Sigmoid colon (tissue), 4 donors: ENCODE results near the gene ANKS1A.

Source experiments
- EP300 ChIP-seq, 4 donors: sonication (generic); formaldehyde crosslinking; IDR thresholded peaks; one replicate each; pipeline ENCODE4 v1.6.1; 2017; ENCODE audit warnings: antibody characterized with exemption in 4 of 4
- POLR2A ChIP-seq, 2 donors: fragments of 450-650 bp; IDR thresholded peaks; one replicate each; pipeline ENCODE4 v1.6.1; 2016; ENCODE audit warnings: antibody characterized with exemption in 2 of 2, mild to moderate bottlenecking in 2 of 2, moderate library complexity in 2 of 2
- POLR2AphosphoS5 ChIP-seq, 4 donors: sonication (generic); formaldehyde crosslinking; IDR thresholded peaks; one replicate each; pipeline ENCODE4 v1.6.1; 2017; ENCODE audit warnings: antibody characterized with exemption in 4 of 4

DNA sequence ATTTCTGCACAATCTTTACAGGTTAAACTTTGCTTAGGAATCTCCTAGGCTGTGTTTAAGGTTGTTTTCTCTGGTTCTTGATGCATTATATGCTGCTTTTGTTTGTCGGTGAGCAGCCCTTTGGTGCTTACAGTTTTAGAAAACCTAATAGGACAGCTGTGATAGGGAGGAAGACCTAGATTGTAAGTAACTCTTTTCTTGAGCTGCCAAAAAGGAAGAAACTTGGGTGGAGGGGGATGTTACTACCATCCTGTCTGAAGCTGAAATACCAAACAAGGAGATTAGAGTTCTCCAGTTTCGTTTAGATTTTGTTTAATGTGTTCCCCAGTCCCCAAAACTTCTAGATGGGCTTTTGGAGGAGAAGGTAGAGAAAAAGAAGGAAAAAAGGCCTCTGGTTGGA lies 72.0 kb downstream of the ANKS1A start:
- TF ChIP-seq POLR2AphosphoS5 (IDR thresholded peaks at IDR 0.05): no peak
- no peak for TF ChIP-seq POLR2A (IDR thresholded peaks at IDR 0.05)
- TF ChIP-seq EP300 (IDR thresholded peaks at IDR 0.05): no peak
